A549 (cell line): ENCODE results near the gene RGS4. TPM values are rescaled to one million over a fixed set of nuclear protein-coding genes. Genes with fewer than 3 reads are reported as not detected.

Experiments
- ATAC-seq, 2 experiments: fragments of 200-7000 bp in 1 of 2; fragments of >200 bp in 1 of 2; cut with Nextera tagmentation in 1 of 2; cut with Tn5 transposase in 1 of 2; 3 replicates each; pipeline versions ENCODE4 v1.8.0 to v1.9.1; 2018 to 2020; ENCODE audit warnings: mild to moderate bottlenecking in 1 of 2, moderate library complexity in 1 of 2
- CTCF ChIA-PET: fragments of 300-600 bp; sonication (Branson Sonifier 250); formaldehyde crosslinking; extraction: SDS; loops from one replicate; lab custom pipeline; 2021; ENCODE audit warnings: antibody characterized with exemption, inconsistent platforms; lab: Yijun Ruan, JAX
- POLR2A ChIA-PET: fragments of 350-600 bp; formaldehyde crosslinking; extraction: SDS; loops from one replicate; lab custom pipeline; 2021; ENCODE audit warnings: antibody characterized with exemption, inconsistent platforms; lab: Yijun Ruan, JAX
- DNase-seq, 2 experiments: peaks; one replicate each; pipeline versions ENCODE4 v3.0.0 to v3.0.0-alpha.2; 2011 to 2016; ENCODE audit warnings: low read depth in 1 of 2, low spot score in 1 of 2
- FAIRE-seq: peaks from 2 replicates; lab custom pipeline; 2011; peaks lifted over from hg19 to GRCh38; lab: Jason Lieb, UNC
- H3K27ac ChIP-seq, 2 experiments: fragments of >200 bp; sonication (Bioruptor Twin); formaldehyde crosslinking; 3 replicates each; pipeline ENCODE4 v1.5.1; 2016 to 2017
- H3K4me1 ChIP-seq: fragments of >200 bp; sonication (Bioruptor Twin); formaldehyde crosslinking; 3 replicates; pipeline ENCODE4 v1.6.1; 2016
- H3K4me2 ChIP-seq: fragments of >200 bp; sonication (Bioruptor Twin); formaldehyde crosslinking; 3 replicates; pipeline ENCODE4 v1.6.1; 2016
- H3K4me3 ChIP-seq: fragments of >200 bp; sonication (Bioruptor Twin); formaldehyde crosslinking; 3 replicates; pipeline ENCODE4 v1.5.1; 2016
- H3K9me3 ChIP-seq: fragments of >200 bp; sonication (Bioruptor Twin); formaldehyde crosslinking; 3 replicates; pipeline ENCODE4 v1.6.1; 2016
- BHLHE40 ChIP-seq: IDR thresholded peaks from 2 replicates; pipeline ENCODE4 v1.6.1; 2012; ENCODE audit warnings: low read depth, low read length, inconsistent platforms
- CBX2 ChIP-seq: fragments of 200-600 bp; sonication (generic); IDR thresholded peaks from 2 replicates; pipeline ENCODE4 v1.6.1; 2016; ENCODE audit warnings: low read depth, mild to moderate bottlenecking, borderline replicate concordance
- CBX8 ChIP-seq: fragments of 200-600 bp; sonication (generic); IDR thresholded peaks from 2 replicates; pipeline ENCODE4 v1.6.1; 2016
- CEBPB ChIP-seq, 2 experiments: fragments of >200 bp in 1 of 2; sonication (Bioruptor Twin) in 1 of 2; formaldehyde crosslinking in 1 of 2; IDR thresholded peaks; 2 replicates each; pipeline ENCODE4 v1.6.1; 2012 to 2016
- EHF ChIP-seq: fragments of 250-450 bp; sonication (Bioruptor Pico); IDR thresholded peaks from 2 replicates; pipeline ENCODE4 v1.5.0; 2020; ENCODE audit warnings: mild to moderate bottlenecking
- EP300 ChIP-seq, 2 experiments: fragments of >200 bp; sonication (Bioruptor Twin); formaldehyde crosslinking; IDR thresholded peaks; 2 replicates in 1 of 2; 3 replicates in 1 of 2; pipeline ENCODE4 v1.6.1; 2016 to 2017
- GATA3 ChIP-seq: IDR thresholded peaks from 2 replicates; pipeline ENCODE4 v1.6.1; 2012; ENCODE audit warnings: borderline replicate concordance
- HOXB13 ChIP-seq: fragments of 250-450 bp; sonication (Bioruptor Pico); IDR thresholded peaks from 2 replicates; pipeline ENCODE4 v1.5.0; 2020; ENCODE audit warnings: low read depth, mild to moderate bottlenecking, moderate library complexity
- KDM1A ChIP-seq: fragments of 200-600 bp; sonication (generic); IDR thresholded peaks from 2 replicates; pipeline ENCODE4 v1.6.1; 2016; ENCODE audit warnings: low read depth, mild to moderate bottlenecking
- MYC ChIP-seq: IDR thresholded peaks from 2 replicates; pipeline ENCODE4 v1.6.1; 2012; ENCODE audit warnings: mild to moderate bottlenecking, inconsistent platforms, low read length, improper control_type of control experiment, borderline replicate concordance
- PHF8 ChIP-seq: fragments of 200-600 bp; sonication (generic); IDR thresholded peaks from 2 replicates; pipeline ENCODE4 v1.6.1; 2016; ENCODE audit warnings: low read depth, mild to moderate bottlenecking, antibody characterized with exemption, moderate library complexity, borderline replicate concordance
- POLR2A ChIP-seq: IDR thresholded peaks from 2 replicates; pipeline ENCODE4 v1.6.1; 2012; ENCODE audit warnings: mild to moderate bottlenecking, low read length
- POLR2AphosphoS2 ChIP-seq: conservative IDR thresholded peaks from 2 replicates; pipeline ENCODE4 v1.6.1; 2012; ENCODE audit warnings: low read length, improper control_type of control experiment, inconsistent platforms
- RARB ChIP-seq: fragments of 250-450 bp; sonication (Bioruptor Pico); IDR thresholded peaks from 2 replicates; pipeline ENCODE4 v1.8.0; 2021; ENCODE audit warnings: mild to moderate bottlenecking, moderate library complexity
- RCOR1 ChIP-seq: fragments of 150-350 bp; IDR thresholded peaks from 2 replicates; pipeline ENCODE4 v1.6.1; 2014; ENCODE audit warnings: antibody characterized with exemption, low read length, low read depth
- TFCP2L1 ChIP-seq: fragments of 250-450 bp; sonication (Bioruptor Pico); IDR thresholded peaks from 2 replicates; pipeline ENCODE4 v1.5.0; 2021; ENCODE audit warnings: mild to moderate bottlenecking
- ZSCAN20 ChIP-seq: fragments of 250-450 bp; sonication (Bioruptor Pico); IDR thresholded peaks from 2 replicates; pipeline ENCODE4 v1.8.0; 2022; ENCODE audit warnings: mild to moderate bottlenecking, moderate library complexity
- WGBS: methylation state at CpG from one replicate; pipeline ENCODE4 v1.1.6; 2017; ENCODE audit errors: missing lambda C conversion rate; 5-methylcytosine and 5-hydroxymethylcytosine counted together
- polyA plus RNA-seq, 4 experiments: library from polyadenylated mRNA; depleted of rRNA in 3 of 4; stranded (reverse); fragments of >200 nt; fragmentation: RNase III in 1 of 4; extraction: RNeasy Plus Mini Kit Qiagen cat#74134 plus additional on column Dnase treatment in 1 of 4; gene quantifications; 2 replicates in 3 of 4; 3 replicates in 1 of 4; pipeline ENCODE4 v1.2.3, GENCODE V29; 2011 to 2017
- TF ChIP-seq, protein P1 (sequence below): fragments of 450-650 bp; IDR thresholded peaks from 2 replicates; pipeline ENCODE4 v1.6.1; 2014; ENCODE audit warnings: antibody characterized with exemption
- TF ChIP-seq, protein P2 (sequence below): IDR thresholded peaks from 2 replicates; pipeline ENCODE4 v1.6.1; 2012
- TF ChIP-seq, protein P3 (sequence below): fragments of 200-600 bp; sonication (generic); IDR thresholded peaks from 2 replicates; pipeline ENCODE4 v1.6.1; 2016; ENCODE audit warnings: antibody characterized with exemption, mild to moderate bottlenecking, moderate library complexity

Gene RGS4
- polyA plus RNA-seq, 2 of the 4 experiments (the other 2 are of a cell fraction), result 0.05 TPM; not detected in 1

DNA sequence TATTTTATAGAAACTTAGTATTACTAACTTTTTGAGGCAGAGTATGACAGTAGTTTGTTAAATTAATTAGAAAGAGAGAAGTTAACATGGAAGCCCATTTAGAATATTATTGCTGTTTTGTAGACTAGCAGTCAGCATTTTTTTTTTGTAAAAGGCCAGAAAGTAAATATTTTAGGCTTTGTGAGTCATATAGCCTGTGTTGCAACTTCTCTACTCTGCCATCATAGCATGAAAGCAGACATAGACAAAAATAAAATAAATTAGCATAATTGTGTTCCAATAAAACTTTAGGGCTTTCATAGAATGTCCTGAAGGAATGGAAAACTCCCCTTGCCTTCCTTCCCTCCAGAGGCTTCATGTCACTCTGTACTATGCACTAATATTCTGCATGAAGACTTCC, 12.3 kb upstream of the RGS4 start:
- POLR2A ChIA-PET, result no interaction called here
- no peaks in the 10 kb centered on the region for H3K4me1 ChIP-seq
- ATAC-seq, result no peak
- TF ChIP-seq MYC, result no peak
- no peak for TF ChIP-seq KDM1A
- no peak for DNase-seq
- no peak overlapping the region for H3K4me2 ChIP-seq
- no peak for FAIRE-seq
- H3K9me3 ChIP-seq, result no peaks in the 10 kb centered on the region
- H3K27ac ChIP-seq, result no peak overlapping the region
- no peak overlapping the region for H3K4me3 ChIP-seq
- CTCF ChIA-PET, result no interaction called here

DNA sequence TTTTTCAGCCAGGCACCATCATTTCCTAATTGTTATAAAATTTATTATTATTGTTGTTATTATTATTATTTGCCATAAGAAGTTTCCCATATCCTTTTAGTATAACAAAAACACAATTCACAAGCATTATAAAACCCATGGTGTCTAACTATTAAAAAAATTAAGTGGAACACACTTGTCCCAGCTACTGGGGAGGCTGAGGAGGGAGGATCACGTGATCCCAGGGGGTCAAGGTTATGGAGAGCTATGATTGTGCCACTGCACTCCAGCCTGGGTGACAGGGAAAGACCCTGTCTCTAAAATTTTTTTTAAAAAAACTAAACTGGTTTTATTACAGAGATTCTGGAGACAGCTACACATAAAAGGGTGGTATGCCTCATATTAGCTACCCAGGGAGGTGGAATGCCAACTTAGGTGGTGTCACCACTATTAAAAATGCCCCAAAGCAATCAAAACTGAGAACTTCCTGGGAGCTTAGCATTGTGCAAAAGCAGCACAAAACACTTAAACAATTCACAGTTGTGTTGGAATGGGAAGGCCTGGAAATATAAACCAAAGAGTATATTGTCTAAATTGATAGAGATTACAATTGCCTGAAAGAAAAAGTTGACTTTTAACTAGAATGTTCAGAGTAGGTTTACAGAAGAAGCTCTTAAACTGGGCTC, 8.7 kb upstream of the RGS4 start:
- ChIA-PET POLR2A (interaction anchor here (1.4 kb wide), 1 partner anchor 9 kb away, joined by 3 read pairs; the partner anchor contains the start of gene RGS4), CTCF (interaction anchor here (1.3 kb wide), 1 partner anchor 11 kb away, joined by 5 read pairs; no protein-coding TSS in a partner anchor)
- FAIRE-seq, result no peak
- Histone ChIP-seq H3K4me3 (no peak overlapping the region), H3K4me1 (no peaks in the 10 kb centered on the region), H3K27ac (no peak overlapping the region), H3K4me2 (no peak overlapping the region), H3K9me3 (no peaks in the 10 kb centered on the region)
- DNase-seq, result no peak
- ATAC-seq, result no peak
- WGBS, result 0% methylated on average over 1 of the region's 1 CpG
- TF ChIP-seq CEBPB (IDR thresholded peaks at IDR 0.05) (no peak), POLR2AphosphoS2 (no peak), ZSCAN20 (CRISPR knock-in tag) (no peak), CBX2 (no peak)
- TF ChIP-seq, protein P1, sequence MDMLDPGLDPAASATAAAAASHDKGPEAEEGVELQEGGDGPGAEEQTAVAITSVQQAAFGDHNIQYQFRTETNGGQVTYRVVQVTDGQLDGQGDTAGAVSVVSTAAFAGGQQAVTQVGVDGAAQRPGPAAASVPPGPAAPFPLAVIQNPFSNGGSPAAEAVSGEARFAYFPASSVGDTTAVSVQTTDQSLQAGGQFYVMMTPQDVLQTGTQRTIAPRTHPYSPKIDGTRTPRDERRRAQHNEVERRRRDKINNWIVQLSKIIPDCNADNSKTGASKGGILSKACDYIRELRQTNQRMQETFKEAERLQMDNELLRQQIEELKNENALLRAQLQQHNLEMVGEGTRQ, result no peak

GRCh38 chr1:163063143-163063542, 6.0 kb upstream of the RGS4 start:
- Histone ChIP-seq H3K4me3 (no peak overlapping the region), H3K9me3 (no peaks in the 10 kb centered on the region), H3K27ac (no peak overlapping the region), H3K4me1 (no peaks in the 10 kb centered on the region), H3K4me2 (no peak overlapping the region)
- POLR2A ChIA-PET, result no interaction called here
- FAIRE-seq, result no peak
- TF ChIP-seq GATA3, result no peak
- TF ChIP-seq BHLHE40, result no peak
- TF ChIP-seq, protein P2, sequence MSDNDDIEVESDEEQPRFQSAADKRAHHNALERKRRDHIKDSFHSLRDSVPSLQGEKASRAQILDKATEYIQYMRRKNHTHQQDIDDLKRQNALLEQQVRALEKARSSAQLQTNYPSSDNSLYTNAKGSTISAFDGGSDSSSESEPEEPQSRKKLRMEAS, result no peak
- no peak for TF ChIP-seq CBX8
- TF ChIP-seq KDM1A, result no peak
- no peak for TF ChIP-seq RCOR1
- TF ChIP-seq, protein P1, result no peak
- TF ChIP-seq PHF8, result no peak
- no peak for TF ChIP-seq EHF
- no peak for TF ChIP-seq TFCP2L1 (CRISPR knock-in tag)
- TF ChIP-seq POLR2A, result no peak
- TF ChIP-seq, protein P3, sequence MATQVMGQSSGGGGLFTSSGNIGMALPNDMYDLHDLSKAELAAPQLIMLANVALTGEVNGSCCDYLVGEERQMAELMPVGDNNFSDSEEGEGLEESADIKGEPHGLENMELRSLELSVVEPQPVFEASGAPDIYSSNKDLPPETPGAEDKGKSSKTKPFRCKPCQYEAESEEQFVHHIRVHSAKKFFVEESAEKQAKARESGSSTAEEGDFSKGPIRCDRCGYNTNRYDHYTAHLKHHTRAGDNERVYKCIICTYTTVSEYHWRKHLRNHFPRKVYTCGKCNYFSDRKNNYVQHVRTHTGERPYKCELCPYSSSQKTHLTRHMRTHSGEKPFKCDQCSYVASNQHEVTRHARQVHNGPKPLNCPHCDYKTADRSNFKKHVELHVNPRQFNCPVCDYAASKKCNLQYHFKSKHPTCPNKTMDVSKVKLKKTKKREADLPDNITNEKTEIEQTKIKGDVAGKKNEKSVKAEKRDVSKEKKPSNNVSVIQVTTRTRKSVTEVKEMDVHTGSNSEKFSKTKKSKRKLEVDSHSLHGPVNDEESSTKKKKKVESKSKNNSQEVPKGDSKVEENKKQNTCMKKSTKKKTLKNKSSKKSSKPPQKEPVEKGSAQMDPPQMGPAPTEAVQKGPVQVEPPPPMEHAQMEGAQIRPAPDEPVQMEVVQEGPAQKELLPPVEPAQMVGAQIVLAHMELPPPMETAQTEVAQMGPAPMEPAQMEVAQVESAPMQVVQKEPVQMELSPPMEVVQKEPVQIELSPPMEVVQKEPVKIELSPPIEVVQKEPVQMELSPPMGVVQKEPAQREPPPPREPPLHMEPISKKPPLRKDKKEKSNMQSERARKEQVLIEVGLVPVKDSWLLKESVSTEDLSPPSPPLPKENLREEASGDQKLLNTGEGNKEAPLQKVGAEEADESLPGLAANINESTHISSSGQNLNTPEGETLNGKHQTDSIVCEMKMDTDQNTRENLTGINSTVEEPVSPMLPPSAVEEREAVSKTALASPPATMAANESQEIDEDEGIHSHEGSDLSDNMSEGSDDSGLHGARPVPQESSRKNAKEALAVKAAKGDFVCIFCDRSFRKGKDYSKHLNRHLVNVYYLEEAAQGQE, result no peak
- TF ChIP-seq EP300 (IDR thresholded peaks at IDR 0.05), result no peak
- no peak for TF ChIP-seq RARB (CRISPR knock-in tag)
- TF ChIP-seq HOXB13, result no peak
- no peak for DNase-seq
- ATAC-seq, result no peak
- CTCF ChIA-PET, result interaction anchor here (2.3 kb wide), 1 partner anchor 9 kb away, joined by 7 read pairs; no protein-coding TSS in a partner anchor
